Measurements from ENCODE around the gene KLKB1.

Gene KLKB1

DNA sequence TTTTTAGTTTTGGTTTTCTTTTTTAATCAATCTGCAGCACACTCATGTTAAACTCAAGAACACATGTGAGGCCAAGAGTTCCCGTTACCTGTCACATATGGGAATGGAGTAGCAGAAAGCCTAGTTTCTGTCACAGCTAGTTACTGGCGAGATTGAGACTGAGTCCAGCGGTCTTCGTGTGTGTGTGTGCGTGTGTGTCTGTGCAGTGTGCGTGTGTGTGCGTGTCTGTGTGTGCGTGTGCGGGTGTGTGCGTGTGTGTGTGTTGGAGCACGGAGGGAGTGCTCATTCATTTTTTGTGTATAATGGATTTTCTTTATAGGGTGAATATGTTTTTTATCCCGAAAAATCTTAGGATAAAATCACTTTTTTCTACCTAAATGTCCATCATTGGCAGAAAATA is 57.8 kb downstream of the KLKB1 start:
- H3K27me3 ChIP-seq (ENCODE audit: insufficient read depth, poor library complexity, severe bottlenecking), result no peaks in the 10 kb centered on the region
- no peaks in the 10 kb centered on the region for H3K36me3 ChIP-seq (ENCODE audit: low read depth)
- DNase-seq (ENCODE audit: low spot score) (no peak), ATAC-seq (ENCODE audit: low read depth) (no peak)
- no peaks in the 10 kb centered on the region for H3K4me1 ChIP-seq (ENCODE audit: insufficient read depth, poor library complexity, severe bottlenecking)
- no peak overlapping the region for H3K4me3 ChIP-seq (ENCODE audit: severe bottlenecking)
- H3K9me3 ChIP-seq (ENCODE audit: severe bottlenecking), result no peaks in the 10 kb centered on the region
- TF ChIP-seq CTCF (IDR thresholded peaks at IDR 0.05; ENCODE audit: poor library complexity, severe bottlenecking), result no peak
- no peak overlapping the region for H3K27ac ChIP-seq (ENCODE audit: poor library complexity, severe bottlenecking)

DNA sequence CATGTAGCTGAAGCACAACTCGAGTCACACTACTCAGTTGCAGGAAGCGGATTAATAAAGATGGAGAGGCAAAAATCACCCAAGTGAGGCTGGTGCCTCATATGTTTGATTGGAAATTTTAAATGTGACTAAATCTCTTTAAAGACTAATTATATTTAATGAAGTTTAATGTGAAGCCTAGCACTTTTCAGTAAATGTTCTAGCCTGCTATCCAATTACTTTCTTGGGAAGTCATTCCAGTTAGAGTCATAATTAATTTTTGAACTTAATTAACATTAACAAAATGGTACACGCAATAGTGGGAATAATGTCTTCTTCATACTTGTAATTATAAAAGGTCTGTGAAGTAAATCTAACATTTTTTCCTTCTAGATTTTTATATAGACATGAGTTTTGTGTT is 59.3 kb downstream of the KLKB1 start:
- peaks cover 3% of the 10 kb centered on the region for H3K27me3 ChIP-seq (ENCODE audit: insufficient read depth, poor library complexity, severe bottlenecking)
- no peak overlapping the region for H3K27ac ChIP-seq (ENCODE audit: poor library complexity, severe bottlenecking)
- no peak for TF ChIP-seq CTCF (IDR thresholded peaks at IDR 0.05; ENCODE audit: poor library complexity, severe bottlenecking)
- no peaks in the 10 kb centered on the region for H3K36me3 ChIP-seq (ENCODE audit: low read depth)
- ATAC-seq (ENCODE audit: low read depth) (no peak), DNase-seq (ENCODE audit: low spot score) (no peak)
- H3K9me3 ChIP-seq (ENCODE audit: severe bottlenecking), result no peaks in the 10 kb centered on the region
- no peaks in the 10 kb centered on the region for H3K4me1 ChIP-seq (ENCODE audit: insufficient read depth, poor library complexity, severe bottlenecking)
- H3K4me3 ChIP-seq (ENCODE audit: severe bottlenecking), result no peak overlapping the region

DNA sequence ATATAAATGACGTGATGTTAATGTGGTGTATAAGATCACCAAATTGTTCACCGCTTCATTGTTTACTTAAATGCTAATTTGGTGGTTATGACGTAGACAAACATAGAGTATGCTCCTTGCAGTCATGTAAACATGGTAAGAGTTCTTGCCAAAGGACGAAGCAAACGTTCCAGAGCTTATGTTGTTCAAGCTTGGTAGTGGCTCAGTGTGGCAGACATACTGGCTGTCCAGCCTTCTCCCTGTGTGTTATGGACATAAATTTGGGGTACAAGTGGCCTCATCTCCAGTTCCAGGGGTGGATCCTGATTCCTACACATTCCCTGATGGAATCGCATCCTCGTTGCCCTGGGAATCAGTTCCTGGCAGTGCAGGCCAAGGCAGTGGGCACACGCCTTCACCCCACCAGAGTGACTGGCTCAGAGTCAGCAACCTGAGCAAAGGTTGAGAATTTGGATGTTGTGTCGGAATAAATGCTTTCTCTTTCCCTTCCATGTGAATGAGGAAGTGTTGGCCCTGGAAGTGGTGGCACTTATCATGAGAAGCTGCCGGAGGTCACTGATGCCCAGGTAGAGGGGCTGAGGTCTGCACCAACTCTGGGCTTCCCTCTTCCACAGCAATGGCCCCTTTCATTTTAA is 64.1 kb downstream of the KLKB1 start:
- Histone ChIP-seq H3K36me3 (ENCODE audit: low read depth) (no peaks in the 10 kb centered on the region), H3K27me3 (ENCODE audit: insufficient read depth, poor library complexity, severe bottlenecking) (peaks cover 3% of the 10 kb centered on the region), H3K27ac (ENCODE audit: poor library complexity, severe bottlenecking) (no peak overlapping the region), H3K9me3 (ENCODE audit: severe bottlenecking) (peaks cover 2% of the 10 kb centered on the region), H3K4me1 (ENCODE audit: insufficient read depth, poor library complexity, severe bottlenecking) (no peaks in the 10 kb centered on the region), H3K4me3 (ENCODE audit: severe bottlenecking) (no peak overlapping the region)
- ATAC-seq (ENCODE audit: low read depth) (no peak), DNase-seq (ENCODE audit: low spot score) (no peak)
- no peak for TF ChIP-seq CTCF (IDR thresholded peaks at IDR 0.05; ENCODE audit: poor library complexity, severe bottlenecking)

DNA sequence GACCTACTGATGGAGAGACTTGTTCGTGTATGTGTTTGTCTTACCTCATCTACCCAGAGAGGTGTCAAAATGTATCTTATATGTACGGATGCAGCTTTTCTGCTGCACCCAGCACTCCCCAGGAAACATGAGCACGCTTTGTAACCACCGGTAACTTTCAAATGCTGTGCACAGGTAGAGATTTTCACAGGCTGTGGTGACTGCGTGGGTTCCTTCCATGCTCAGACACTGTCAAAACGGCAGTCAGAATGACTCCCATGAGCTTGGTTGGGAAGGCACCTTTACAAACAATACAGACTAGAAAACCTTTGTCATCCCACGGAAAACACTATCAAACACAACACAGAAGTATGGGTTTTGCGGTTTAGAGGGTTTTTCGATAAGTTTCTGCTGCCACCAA is 66.9 kb downstream of the KLKB1 start:
- H3K4me1 ChIP-seq (ENCODE audit: insufficient read depth, poor library complexity, severe bottlenecking), result no peaks in the 10 kb centered on the region
- no peak for ATAC-seq (ENCODE audit: low read depth)
- H3K27ac ChIP-seq (ENCODE audit: poor library complexity, severe bottlenecking), result no peak overlapping the region
- no peak for DNase-seq (ENCODE audit: low spot score)
- no peak for TF ChIP-seq CTCF (IDR thresholded peaks at IDR 0.05; ENCODE audit: poor library complexity, severe bottlenecking)
- H3K27me3 ChIP-seq (ENCODE audit: insufficient read depth, poor library complexity, severe bottlenecking), result peaks cover 3% of the 10 kb centered on the region
- H3K4me3 ChIP-seq (ENCODE audit: severe bottlenecking), result no peak overlapping the region
- H3K36me3 ChIP-seq (ENCODE audit: low read depth), result no peaks in the 10 kb centered on the region
- peaks cover 2% of the 10 kb centered on the region for H3K9me3 ChIP-seq (ENCODE audit: severe bottlenecking)

DNA sequence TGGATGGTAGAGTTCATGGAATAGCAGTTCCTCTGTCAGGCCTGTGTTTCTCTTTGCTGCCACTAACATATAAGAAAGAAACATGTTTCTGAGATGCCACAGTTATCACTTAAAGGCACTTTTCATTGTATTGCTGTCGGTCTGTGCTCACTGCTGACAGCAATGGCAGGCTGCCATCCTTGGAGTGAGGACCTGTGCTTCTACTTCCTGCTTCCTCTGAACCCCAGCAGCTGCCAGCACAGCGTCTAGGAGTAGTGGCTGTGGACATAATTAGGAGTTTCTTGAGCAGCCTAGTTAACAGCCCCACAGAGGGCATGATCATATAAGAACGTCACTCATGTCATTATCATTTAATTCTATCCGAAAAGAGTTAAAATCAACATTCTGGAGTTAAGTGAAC is 69.2 kb downstream of the KLKB1 start:
- Histone ChIP-seq H3K4me1 (ENCODE audit: insufficient read depth, poor library complexity, severe bottlenecking) (no peaks in the 10 kb centered on the region), H3K36me3 (ENCODE audit: low read depth) (no peaks in the 10 kb centered on the region), H3K27me3 (ENCODE audit: insufficient read depth, poor library complexity, severe bottlenecking) (no peaks in the 10 kb centered on the region), H3K4me3 (ENCODE audit: severe bottlenecking) (no peak overlapping the region), H3K9me3 (ENCODE audit: severe bottlenecking) (peaks cover 2% of the 10 kb centered on the region), H3K27ac (ENCODE audit: poor library complexity, severe bottlenecking) (no peak overlapping the region)
- TF ChIP-seq CTCF (IDR thresholded peaks at IDR 0.05; ENCODE audit: poor library complexity, severe bottlenecking), result no peak
- DNase-seq (ENCODE audit: low spot score) (no peak), ATAC-seq (ENCODE audit: low read depth) (no peak)
